Sigmoid colon (tissue), 4 donors: ENCODE measurements around the gene DRD1.

Source experiments
- CTCF ChIP-seq, 4 experiments: fragments of 450-650 bp in 3 of 4; fragments of 200-600 bp in 1 of 4; IDR thresholded peaks; one replicate each; pipeline ENCODE4 v1.5.1; 2016 to 2019; ENCODE audit warnings: antibody characterized with exemption in 4 of 4, mild to moderate bottlenecking in 3 of 4, moderate library complexity in 2 of 4
- EP300 ChIP-seq, 4 donors: sonication (generic); formaldehyde crosslinking; IDR thresholded peaks; one replicate each; pipeline ENCODE4 v1.6.1; 2017; ENCODE audit warnings: antibody characterized with exemption in 4 of 4
- POLR2A ChIP-seq, 2 donors: fragments of 450-650 bp; IDR thresholded peaks; one replicate each; pipeline ENCODE4 v1.6.1; 2016; ENCODE audit warnings: antibody characterized with exemption in 2 of 2, mild to moderate bottlenecking in 2 of 2, moderate library complexity in 2 of 2
- POLR2AphosphoS5 ChIP-seq, 4 donors: sonication (generic); formaldehyde crosslinking; IDR thresholded peaks; one replicate each; pipeline ENCODE4 v1.6.1; 2017; ENCODE audit warnings: antibody characterized with exemption in 4 of 4

GRCh38 chr5:175471628-175472027 lies 27.6 kb upstream of the DRD1 start:
- TF ChIP-seq CTCF (IDR thresholded peaks at IDR 0.05) = no peak
- TF ChIP-seq EP300 (IDR thresholded peaks at IDR 0.05) = no peak
- TF ChIP-seq POLR2AphosphoS5 (IDR thresholded peaks at IDR 0.05) = no peak
- TF ChIP-seq POLR2A (IDR thresholded peaks at IDR 0.05) = no peak
